ENCODE results near the gene PROSER1.

GRCh38 chr13:39036212-39036611 is 1.7 kb downstream of the PROSER1 start:
- no peak for TF ChIP-seq POLR2A (IDR thresholded peaks at IDR 0.05)
- TF ChIP-seq, protein P1, sequence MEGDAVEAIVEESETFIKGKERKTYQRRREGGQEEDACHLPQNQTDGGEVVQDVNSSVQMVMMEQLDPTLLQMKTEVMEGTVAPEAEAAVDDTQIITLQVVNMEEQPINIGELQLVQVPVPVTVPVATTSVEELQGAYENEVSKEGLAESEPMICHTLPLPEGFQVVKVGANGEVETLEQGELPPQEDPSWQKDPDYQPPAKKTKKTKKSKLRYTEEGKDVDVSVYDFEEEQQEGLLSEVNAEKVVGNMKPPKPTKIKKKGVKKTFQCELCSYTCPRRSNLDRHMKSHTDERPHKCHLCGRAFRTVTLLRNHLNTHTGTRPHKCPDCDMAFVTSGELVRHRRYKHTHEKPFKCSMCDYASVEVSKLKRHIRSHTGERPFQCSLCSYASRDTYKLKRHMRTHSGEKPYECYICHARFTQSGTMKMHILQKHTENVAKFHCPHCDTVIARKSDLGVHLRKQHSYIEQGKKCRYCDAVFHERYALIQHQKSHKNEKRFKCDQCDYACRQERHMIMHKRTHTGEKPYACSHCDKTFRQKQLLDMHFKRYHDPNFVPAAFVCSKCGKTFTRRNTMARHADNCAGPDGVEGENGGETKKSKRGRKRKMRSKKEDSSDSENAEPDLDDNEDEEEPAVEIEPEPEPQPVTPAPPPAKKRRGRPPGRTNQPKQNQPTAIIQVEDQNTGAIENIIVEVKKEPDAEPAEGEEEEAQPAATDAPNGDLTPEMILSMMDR (IDR thresholded peaks at IDR 0.05) = no peak

Measured in sigmoid colon (tissue), 3 donors.